ENCODE results near the gene MB.

- TF ChIP-seq, protein P1, sequence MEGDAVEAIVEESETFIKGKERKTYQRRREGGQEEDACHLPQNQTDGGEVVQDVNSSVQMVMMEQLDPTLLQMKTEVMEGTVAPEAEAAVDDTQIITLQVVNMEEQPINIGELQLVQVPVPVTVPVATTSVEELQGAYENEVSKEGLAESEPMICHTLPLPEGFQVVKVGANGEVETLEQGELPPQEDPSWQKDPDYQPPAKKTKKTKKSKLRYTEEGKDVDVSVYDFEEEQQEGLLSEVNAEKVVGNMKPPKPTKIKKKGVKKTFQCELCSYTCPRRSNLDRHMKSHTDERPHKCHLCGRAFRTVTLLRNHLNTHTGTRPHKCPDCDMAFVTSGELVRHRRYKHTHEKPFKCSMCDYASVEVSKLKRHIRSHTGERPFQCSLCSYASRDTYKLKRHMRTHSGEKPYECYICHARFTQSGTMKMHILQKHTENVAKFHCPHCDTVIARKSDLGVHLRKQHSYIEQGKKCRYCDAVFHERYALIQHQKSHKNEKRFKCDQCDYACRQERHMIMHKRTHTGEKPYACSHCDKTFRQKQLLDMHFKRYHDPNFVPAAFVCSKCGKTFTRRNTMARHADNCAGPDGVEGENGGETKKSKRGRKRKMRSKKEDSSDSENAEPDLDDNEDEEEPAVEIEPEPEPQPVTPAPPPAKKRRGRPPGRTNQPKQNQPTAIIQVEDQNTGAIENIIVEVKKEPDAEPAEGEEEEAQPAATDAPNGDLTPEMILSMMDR (IDR thresholded peaks at IDR 0.05), result no peak
- TF ChIP-seq POLR2AphosphoS5 (IDR thresholded peaks at IDR 0.05) (no peak), POLR2A (IDR thresholded peaks at IDR 0.05) (no peak)
Measured at GRCh38 chr22:35612903-35613302, 4.2 kb downstream of the MB start.
